HG02798 (cell line): ENCODE data around the gene TNP1.

ENCODE experiments used
- ATAC-seq: cut with Tn5 transposase; IDR thresholded peaks from one replicate; pipeline ENCODE4 v1.9.1; 2021; ENCODE audit warnings: mild to moderate bottlenecking; ENCODE audit not compliant: unreplicated experiment, poor library complexity

TNP1 gene

GRCh38 chr2:216849987-216850386 is 9.9 kb downstream of the TNP1 start:
- no peak for ATAC-seq

- ATAC-seq, result no peak
These were observed 14.4 kb downstream of the TNP1 start for GRCh38 chr2:216845426-216845825.

GRCh38 chr2:216842636-216843035 is 17.2 kb downstream of the TNP1 start:
- ATAC-seq, result no peak

GRCh38 chr2:216839688-216840087 is 20.2 kb downstream of the TNP1 start:
- no peak for ATAC-seq

- ATAC-seq, result no peak
These were observed 21.7 kb downstream of the TNP1 start for GRCh38 chr2:216838151-216838550.

- no peak for ATAC-seq
These were observed 22.1 kb downstream of the TNP1 start for GRCh38 chr2:216837740-216838139.

- no peak for ATAC-seq
These were observed 26.8 kb downstream of the TNP1 start for GRCh38 chr2:216833061-216833460.

GRCh38 chr2:216830346-216830745 is 29.5 kb downstream of the TNP1 start:
- no peak for ATAC-seq

GRCh38 chr2:216829533-216829932 is 30.3 kb downstream of the TNP1 start:
- ATAC-seq, result no peak

GRCh38 chr2:216827073-216827720 is 32.7 kb downstream of the TNP1 start:
- no peak for ATAC-seq

GRCh38 chr2:216822470-216822869 is 37.4 kb downstream of the TNP1 start:
- ATAC-seq, result no peak

- ATAC-seq, result no peak
These were observed 39.2 kb downstream of the TNP1 start for GRCh38 chr2:216820709-216821108.

- no peak for ATAC-seq
These were observed 40.1 kb downstream of the TNP1 start for GRCh38 chr2:216819766-216820165.

GRCh38 chr2:216819055-216819454 is 40.8 kb downstream of the TNP1 start:
- no peak for ATAC-seq

- no peak for ATAC-seq
These were observed 49.3 kb downstream of the TNP1 start for GRCh38 chr2:216810399-216811160.
